ENCODE results near the gene ALKAL2.

The ALKAL2 gene

GRCh38 chr2:282371-283263, 5.3 kb downstream of the ALKAL2 start:
- Histone ChIP-seq H3K4me1 (ENCODE audit: control insufficient read depth, insufficient read depth, low read length) (peaks cover 10% of the 10 kb centered on the region), H3K4me3 (ENCODE audit: low read length) (no peak overlapping the region), H3K36me3 (ENCODE audit: control insufficient read depth, insufficient read depth, low read length) (peaks cover 13% of the 10 kb centered on the region), H3K27me3 (ENCODE audit: control insufficient read depth, insufficient read depth, low read length) (peaks cover 3% of the 10 kb centered on the region), H3K9me3 (ENCODE audit: control insufficient read depth, insufficient read depth, low read length) (no peaks in the 10 kb centered on the region), H3K27ac (ENCODE audit: low read length) (no peak overlapping the region)
- no peak for DNase-seq (ENCODE audit: low read depth, low spot score)
- WGBS (ENCODE audit: insufficient coverage, insufficient read length), result no CpG with 5 or more reads among the region's 12 CpGs

GRCh38 chr2:281381-281780, 6.5 kb downstream of the ALKAL2 start:
- H3K27me3 ChIP-seq (ENCODE audit: control insufficient read depth, insufficient read depth, low read length), result no peaks in the 10 kb centered on the region; the same call in 1 of the 2 replicates
- no peaks in the 10 kb centered on the region for H3K9me3 ChIP-seq (ENCODE audit: control insufficient read depth, insufficient read depth, low read length)
- no CpG with 5 or more reads among the region's 9 CpGs for WGBS (ENCODE audit: insufficient coverage, insufficient read length)
- no peak overlapping the region for H3K27ac ChIP-seq (ENCODE audit: low read length)
- H3K4me3 ChIP-seq (ENCODE audit: low read length), result no peak overlapping the region
- no peak for DNase-seq (ENCODE audit: low read depth, low spot score)
- H3K36me3 ChIP-seq (ENCODE audit: control insufficient read depth, insufficient read depth, low read length), result peaks cover 16% of the 10 kb centered on the region
- peaks cover 7% of the 10 kb centered on the region for H3K4me1 ChIP-seq (ENCODE audit: control insufficient read depth, insufficient read depth, low read length)

- WGBS (ENCODE audit: insufficient coverage, insufficient read length), result no CpG with 5 or more reads among the region's 7 CpGs
Observed at GRCh38 chr2:280650-281110, 7.2 kb downstream of the ALKAL2 start.

GRCh38 chr2:279956-280649, 7.8 kb downstream of the ALKAL2 start:
- WGBS (ENCODE audit: insufficient coverage, insufficient read length), result no CpG with 5 or more reads among the region's 4 CpGs
- no peaks in the 10 kb centered on the region for H3K27me3 ChIP-seq (ENCODE audit: control insufficient read depth, insufficient read depth, low read length)
- H3K4me3 ChIP-seq (ENCODE audit: low read length), result no peak overlapping the region
- H3K4me1 ChIP-seq (ENCODE audit: control insufficient read depth, insufficient read depth, low read length), result peaks cover 6% of the 10 kb centered on the region
- H3K9me3 ChIP-seq (ENCODE audit: control insufficient read depth, insufficient read depth, low read length), result no peaks in the 10 kb centered on the region
- no peak overlapping the region for H3K27ac ChIP-seq (ENCODE audit: low read length)
- no peak for DNase-seq (ENCODE audit: low read depth, low spot score)
- peaks cover 16% of the 10 kb centered on the region for H3K36me3 ChIP-seq (ENCODE audit: control insufficient read depth, insufficient read depth, low read length)

More at GRCh38 chr2:280650-281110, 7.2 kb downstream of the ALKAL2 start:
- no peak overlapping the region for H3K4me3 ChIP-seq (ENCODE audit: low read length)
- H3K9me3 ChIP-seq (ENCODE audit: control insufficient read depth, insufficient read depth, low read length), result no peaks in the 10 kb centered on the region
- DNase-seq (ENCODE audit: low read depth, low spot score), result no peak
- no peaks in the 10 kb centered on the region; the same call in 1 of the 2 replicates for H3K27me3 ChIP-seq (ENCODE audit: control insufficient read depth, insufficient read depth, low read length)
- peaks cover 7% of the 10 kb centered on the region for H3K4me1 ChIP-seq (ENCODE audit: control insufficient read depth, insufficient read depth, low read length)
- peaks cover 16% of the 10 kb centered on the region for H3K36me3 ChIP-seq (ENCODE audit: control insufficient read depth, insufficient read depth, low read length)
- H3K27ac ChIP-seq (ENCODE audit: low read length), result no peak overlapping the region

GRCh38 chr2:279366-279765, 8.5 kb downstream of the ALKAL2 start:
- H3K27me3 ChIP-seq (ENCODE audit: control insufficient read depth, insufficient read depth, low read length), result no peaks in the 10 kb centered on the region
- peaks cover 3% of the 10 kb centered on the region; the same call in 1 of the 2 replicates for H3K4me1 ChIP-seq (ENCODE audit: control insufficient read depth, insufficient read depth, low read length)
- H3K4me3 ChIP-seq (ENCODE audit: low read length), result no peak overlapping the region
- WGBS (ENCODE audit: insufficient coverage, insufficient read length), result 100% methylated on average over 2 of the region's 4 CpGs
- peaks cover 16% of the 10 kb centered on the region for H3K36me3 ChIP-seq (ENCODE audit: control insufficient read depth, insufficient read depth, low read length)
- H3K27ac ChIP-seq (ENCODE audit: low read length), result no peak overlapping the region
- no peaks in the 10 kb centered on the region for H3K9me3 ChIP-seq (ENCODE audit: control insufficient read depth, insufficient read depth, low read length)
- no peak for DNase-seq (ENCODE audit: low read depth, low spot score)

- Histone ChIP-seq H3K36me3 (ENCODE audit: control insufficient read depth, insufficient read depth, low read length) (peaks cover 16% of the 10 kb centered on the region), H3K4me3 (ENCODE audit: low read length) (no peak overlapping the region), H3K27me3 (ENCODE audit: control insufficient read depth, insufficient read depth, low read length) (no peaks in the 10 kb centered on the region), H3K9me3 (ENCODE audit: control insufficient read depth, insufficient read depth, low read length) (no peaks in the 10 kb centered on the region), H3K27ac (ENCODE audit: low read length) (no peak overlapping the region), H3K4me1 (ENCODE audit: control insufficient read depth, insufficient read depth, low read length) (peaks cover 2% of the 10 kb centered on the region; the same call in 1 of the 2 replicates)
- WGBS (ENCODE audit: insufficient coverage, insufficient read length), result no CpG with 5 or more reads among the region's 4 CpGs
- DNase-seq (ENCODE audit: low read depth, low spot score), result no peak
Observed at GRCh38 chr2:278927-279320, 9.0 kb downstream of the ALKAL2 start.

- peaks cover 16% of the 10 kb centered on the region for H3K36me3 ChIP-seq (ENCODE audit: control insufficient read depth, insufficient read depth, low read length)
Observed at GRCh38 chr2:278312-278926, 9.5 kb downstream of the ALKAL2 start.

GRCh38 chr2:275466-275865, 12.4 kb downstream of the ALKAL2 start:
- no peaks in the 10 kb centered on the region for H3K9me3 ChIP-seq (ENCODE audit: control insufficient read depth, insufficient read depth, low read length)
- no peaks in the 10 kb centered on the region for H3K4me1 ChIP-seq (ENCODE audit: control insufficient read depth, insufficient read depth, low read length)
- DNase-seq (ENCODE audit: low read depth, low spot score), result no peak
- H3K4me3 ChIP-seq (ENCODE audit: low read length), result no peak overlapping the region
- no peaks in the 10 kb centered on the region for H3K27me3 ChIP-seq (ENCODE audit: control insufficient read depth, insufficient read depth, low read length)
- H3K27ac ChIP-seq (ENCODE audit: low read length), result no peak overlapping the region
- no CpG with 5 or more reads among the region's 6 CpGs for WGBS (ENCODE audit: insufficient coverage, insufficient read length)
- H3K36me3 ChIP-seq (ENCODE audit: control insufficient read depth, insufficient read depth, low read length), result peaks cover 10% of the 10 kb centered on the region

More at GRCh38 chr2:278312-278926, 9.5 kb downstream of the ALKAL2 start:
- Histone ChIP-seq H3K4me1 (ENCODE audit: control insufficient read depth, insufficient read depth, low read length) (peaks cover 2% of the 10 kb centered on the region; the same call in 1 of the 2 replicates), H3K27ac (ENCODE audit: low read length) (no peak overlapping the region), H3K27me3 (ENCODE audit: control insufficient read depth, insufficient read depth, low read length) (no peaks in the 10 kb centered on the region), H3K9me3 (ENCODE audit: control insufficient read depth, insufficient read depth, low read length) (no peaks in the 10 kb centered on the region), H3K4me3 (ENCODE audit: low read length) (no peak overlapping the region)
- no CpG with 5 or more reads among the region's 2 CpGs for WGBS (ENCODE audit: insufficient coverage, insufficient read length)
- no peak for DNase-seq (ENCODE audit: low read depth, low spot score)

- Histone ChIP-seq H3K9me3 (ENCODE audit: control insufficient read depth, insufficient read depth, low read length) (no peaks in the 10 kb centered on the region), H3K27me3 (ENCODE audit: control insufficient read depth, insufficient read depth, low read length) (no peaks in the 10 kb centered on the region), H3K4me1 (ENCODE audit: control insufficient read depth, insufficient read depth, low read length) (no peaks in the 10 kb centered on the region), H3K4me3 (ENCODE audit: low read length) (no peak overlapping the region), H3K27ac (ENCODE audit: low read length) (no peak overlapping the region), H3K36me3 (ENCODE audit: control insufficient read depth, insufficient read depth, low read length) (peaks cover 10% of the 10 kb centered on the region)
- no peak for DNase-seq (ENCODE audit: low read depth, low spot score)
- no CpG with 5 or more reads among the region's 3 CpGs for WGBS (ENCODE audit: insufficient coverage, insufficient read length)
Observed at GRCh38 chr2:274503-274902, 13.4 kb downstream of the ALKAL2 start.

GRCh38 chr2:273333-273732, 14.6 kb downstream of the ALKAL2 start:
- Histone ChIP-seq H3K36me3 (ENCODE audit: control insufficient read depth, insufficient read depth, low read length) (peaks cover 7% of the 10 kb centered on the region), H3K4me3 (ENCODE audit: low read length) (no peak overlapping the region), H3K9me3 (ENCODE audit: control insufficient read depth, insufficient read depth, low read length) (no peaks in the 10 kb centered on the region), H3K27me3 (ENCODE audit: control insufficient read depth, insufficient read depth, low read length) (no peaks in the 10 kb centered on the region), H3K4me1 (ENCODE audit: control insufficient read depth, insufficient read depth, low read length) (no peaks in the 10 kb centered on the region), H3K27ac (ENCODE audit: low read length) (no peak overlapping the region)
- no peak for DNase-seq (ENCODE audit: low read depth, low spot score)
- no CpG with 5 or more reads among the region's 6 CpGs for WGBS (ENCODE audit: insufficient coverage, insufficient read length)
